HG03442 (cell line): ENCODE data around the gene ADAM11.
"Not testable (repeated sequence)": the region's sequence is repeated elsewhere in the genome, so short reads cannot be mapped to it uniquely, and the experiment has no call there.

Experiments
- ATAC-seq: cut with Tn5 transposase; IDR thresholded peaks from one replicate; pipeline ENCODE4 v1.9.1; 2021; ENCODE audit warnings: mild to moderate bottlenecking, moderate library complexity; ENCODE audit not compliant: unreplicated experiment

ADAM11 gene

DNA sequence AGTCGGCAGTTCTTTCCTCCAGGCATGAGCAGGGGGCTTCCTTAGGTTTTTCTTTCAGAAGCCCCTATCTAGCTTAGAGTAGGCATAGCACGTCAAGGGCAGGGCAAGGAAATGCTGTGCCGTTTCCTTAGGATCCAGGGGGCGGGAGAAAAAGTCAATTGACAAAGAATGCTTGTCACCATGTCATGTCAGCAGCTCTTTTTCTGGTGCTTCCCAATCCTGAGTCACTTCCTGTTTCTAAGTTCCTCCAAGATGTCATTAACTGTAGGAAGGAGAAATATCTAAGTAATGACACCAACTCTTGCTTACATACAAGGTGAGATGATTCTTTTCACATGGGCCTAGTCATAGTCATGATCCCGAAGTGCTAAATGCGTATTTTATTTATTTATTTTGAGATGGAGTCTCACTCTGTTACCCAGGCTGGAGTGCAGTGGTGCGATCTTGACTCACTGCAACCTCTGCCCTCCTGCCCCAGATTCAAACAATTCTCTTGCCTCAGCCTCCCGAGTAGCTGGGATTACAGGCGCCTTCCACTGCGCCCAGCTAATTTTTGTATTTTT lies 36.1 kb downstream of the ADAM11 start:
- no peak for ATAC-seq

DNA sequence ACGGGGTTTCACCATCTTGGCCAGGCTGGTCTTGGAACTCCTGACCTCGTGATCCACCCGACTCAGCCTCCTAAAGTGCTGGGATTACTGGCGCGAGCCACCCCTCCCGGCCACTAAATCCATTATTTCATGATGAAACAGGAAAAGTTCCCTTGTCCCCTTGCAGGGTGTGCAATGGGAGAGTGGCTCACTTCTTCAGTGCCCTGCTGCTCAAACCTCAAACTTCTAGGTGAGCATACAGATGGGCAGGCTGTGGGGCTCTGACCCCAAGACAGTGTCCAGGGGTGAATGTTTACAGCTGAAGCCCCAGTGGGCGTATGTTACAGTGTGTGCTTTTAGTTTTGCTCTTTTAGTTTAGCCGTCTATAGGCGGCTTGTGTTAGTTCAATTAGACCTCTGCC lies 36.6 kb downstream of the ADAM11 start:
- ATAC-seq, result no peak

DNA sequence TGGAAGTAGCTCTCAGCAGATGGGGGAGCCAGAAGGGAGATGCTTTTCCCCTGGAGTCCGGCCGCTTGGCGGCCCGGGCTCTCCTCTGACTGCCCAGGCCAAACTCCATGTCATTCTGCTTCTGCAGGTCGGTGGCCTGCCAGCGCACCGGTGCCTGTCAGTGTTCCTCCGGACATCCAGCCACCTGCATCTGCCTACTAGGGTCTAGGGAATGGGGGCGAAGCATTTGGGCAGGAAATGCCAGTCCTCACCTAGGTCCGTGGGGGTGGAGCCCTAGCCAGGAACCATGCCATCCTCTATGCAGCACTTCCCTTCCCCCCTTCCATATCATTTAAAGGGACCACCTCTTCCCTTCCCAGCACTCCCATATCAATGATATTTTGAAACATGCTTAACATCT lies 37.1 kb downstream of the ADAM11 start:
- no peak for ATAC-seq

DNA sequence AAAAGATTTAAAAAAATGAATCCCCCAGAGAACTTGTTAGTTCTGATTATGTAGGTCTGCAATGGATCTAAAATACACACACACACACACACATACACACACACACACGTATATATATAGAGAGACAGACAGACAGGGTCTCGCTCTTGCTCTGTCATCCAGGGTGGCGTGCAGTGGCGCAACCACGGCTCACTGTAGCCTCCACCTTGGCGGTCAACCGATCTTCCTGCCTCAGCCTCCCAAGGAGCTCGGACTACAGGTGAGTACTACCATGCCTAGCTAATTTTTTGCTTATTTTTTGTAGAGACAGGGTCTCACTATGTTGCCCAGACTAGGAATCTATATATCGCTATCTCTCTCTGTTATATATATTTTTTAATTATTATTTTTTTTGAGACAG lies 37.9 kb downstream of the ADAM11 start:
- ATAC-seq, result no peak

DNA sequence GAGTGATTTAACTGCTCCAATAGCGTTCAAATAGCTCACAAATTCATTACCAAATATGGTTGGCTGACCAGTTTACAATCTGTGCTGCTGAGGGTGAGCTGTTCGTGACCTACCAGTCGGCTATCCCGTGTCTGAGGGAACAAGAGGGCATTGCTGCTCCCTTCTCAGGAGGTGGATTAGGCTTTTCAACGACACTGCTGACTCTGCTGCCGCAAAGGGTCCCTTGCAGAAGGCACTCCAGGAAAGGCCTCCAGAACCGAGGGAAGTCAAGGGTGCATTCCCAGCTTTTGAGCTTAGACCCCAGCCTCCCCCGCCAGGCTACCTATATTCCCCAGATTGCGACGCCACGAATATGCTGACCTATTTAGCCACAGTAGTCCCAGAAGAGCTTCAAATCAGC lies 39.0 kb downstream of the ADAM11 start:
- ATAC-seq, result no peak

DNA sequence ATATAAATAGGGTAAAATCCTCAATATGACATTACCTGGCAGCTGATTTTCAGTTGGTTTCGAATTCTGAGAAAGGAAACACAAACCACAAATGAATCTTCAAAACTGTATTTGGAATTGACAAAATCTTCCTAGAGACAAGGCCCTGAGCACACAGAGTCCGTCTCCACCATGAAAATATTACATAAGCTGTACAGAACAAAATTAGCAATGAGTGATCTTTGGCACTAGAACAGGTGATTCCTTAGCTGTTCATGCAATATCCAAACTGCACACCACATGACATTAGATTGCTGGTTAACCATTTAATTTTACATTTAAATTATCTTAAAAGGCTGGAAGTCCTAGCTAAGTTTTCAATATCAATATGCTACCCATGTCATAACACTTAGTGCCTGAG lies 39.6 kb downstream of the ADAM11 start:
- no peak for ATAC-seq

DNA sequence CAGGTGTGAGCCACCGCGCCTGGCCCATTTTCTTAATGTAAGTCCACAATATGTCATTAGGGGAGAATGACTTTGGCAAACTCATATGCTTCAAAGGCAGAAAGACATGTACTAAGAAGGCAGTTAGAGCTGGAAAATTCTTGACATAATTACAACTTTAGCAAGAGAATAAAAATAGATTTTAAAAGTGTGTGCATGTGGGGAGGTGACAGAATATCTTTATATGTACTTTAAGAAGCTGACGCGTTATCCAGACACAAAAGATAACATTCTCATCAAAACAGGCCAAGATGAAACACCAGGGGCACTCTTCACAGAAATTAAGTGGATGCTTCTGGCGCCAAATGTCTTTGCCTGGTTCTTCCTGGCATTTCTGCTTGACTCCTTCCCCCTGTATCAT lies 43.1 kb downstream of the ADAM11 start:
- no peak for ATAC-seq

DNA sequence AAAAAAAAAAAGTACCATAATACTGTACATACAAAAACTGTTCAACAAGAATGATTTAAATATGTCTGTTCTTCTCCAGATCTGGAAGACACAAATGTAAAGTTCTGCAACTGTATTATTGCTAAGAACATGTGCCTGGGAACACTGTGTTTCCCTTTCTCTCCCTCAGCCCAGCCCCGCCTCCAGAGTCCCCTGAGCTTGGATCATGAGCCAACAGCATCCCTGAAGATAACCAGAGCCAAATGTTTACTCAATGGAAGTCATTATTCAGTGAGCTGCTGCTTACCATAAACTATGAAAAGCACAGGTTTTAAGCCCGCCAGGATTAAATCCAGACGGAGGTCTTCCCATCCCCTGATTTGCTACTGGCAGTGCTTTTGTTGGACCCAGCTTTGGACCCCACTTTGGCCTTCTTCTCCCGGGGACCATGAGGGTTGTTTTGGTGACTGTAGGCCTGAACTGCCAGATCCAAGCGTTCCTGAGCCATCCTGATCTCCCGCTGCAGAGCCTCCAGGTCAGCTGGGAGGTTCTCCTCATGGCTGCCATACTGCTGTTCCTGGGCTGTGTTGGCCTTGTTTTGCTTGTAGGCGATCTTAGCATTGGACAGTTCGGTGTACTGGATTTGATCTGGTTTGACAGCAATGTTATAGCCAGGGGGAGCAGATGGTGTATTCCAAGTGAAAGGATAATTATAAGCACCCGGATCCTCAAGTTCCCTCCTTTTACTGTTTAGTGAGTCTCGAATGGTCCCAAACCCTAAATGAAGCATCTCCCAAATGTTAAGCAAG lies 45.7 kb downstream of the ADAM11 start:
- no peak for ATAC-seq

DNA sequence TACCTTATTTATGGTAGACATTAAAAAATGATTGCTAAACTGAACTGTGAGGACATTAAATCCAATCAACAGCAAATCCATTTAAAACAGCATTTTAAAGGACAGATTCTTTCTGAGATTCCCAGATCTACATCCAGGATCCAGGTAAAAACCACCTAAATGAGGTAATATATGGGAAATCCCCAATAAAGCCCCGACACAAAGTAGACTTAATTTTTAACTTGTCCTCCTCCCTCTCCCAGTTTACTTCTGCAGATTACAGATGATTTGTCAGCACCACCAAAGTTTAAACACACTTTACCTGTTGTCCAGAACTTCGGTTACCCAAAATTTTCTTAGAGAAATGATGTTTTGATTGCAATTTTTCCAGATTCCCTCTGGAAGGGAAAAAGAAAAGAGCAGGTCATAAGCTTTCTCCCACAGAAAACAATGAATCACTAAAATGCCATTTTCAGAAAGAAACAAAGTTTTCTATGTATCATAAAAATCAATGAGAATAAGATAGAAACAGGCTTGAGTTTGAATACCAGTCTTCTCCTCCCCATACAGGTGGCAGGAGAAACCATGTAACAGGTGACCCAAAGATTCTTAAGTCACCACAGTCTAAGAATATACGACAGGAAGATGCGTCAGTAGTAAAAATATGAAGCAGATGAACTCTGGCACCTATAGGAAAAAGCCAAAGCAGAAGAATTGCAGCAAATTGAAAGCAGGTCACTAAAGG lies 48.5 kb downstream of the ADAM11 start:
- no peak for ATAC-seq

DNA sequence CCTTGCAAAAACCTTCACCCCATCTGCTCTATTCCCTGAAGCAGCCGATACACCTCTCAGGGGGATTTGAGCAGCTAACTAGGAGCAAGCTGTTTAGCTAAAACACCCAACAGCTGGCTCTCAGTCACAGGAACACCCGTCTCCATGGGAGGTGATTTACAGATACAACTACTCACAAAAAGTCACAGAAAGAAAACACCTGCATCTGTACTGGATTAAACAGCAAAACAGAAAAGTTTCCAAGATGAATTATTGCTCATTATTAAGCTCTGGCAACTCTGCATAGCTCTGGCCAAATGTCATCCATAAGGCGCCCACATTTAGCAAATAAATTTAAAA lies 49.0 kb downstream of the ADAM11 start:
- no peak for ATAC-seq

DNA sequence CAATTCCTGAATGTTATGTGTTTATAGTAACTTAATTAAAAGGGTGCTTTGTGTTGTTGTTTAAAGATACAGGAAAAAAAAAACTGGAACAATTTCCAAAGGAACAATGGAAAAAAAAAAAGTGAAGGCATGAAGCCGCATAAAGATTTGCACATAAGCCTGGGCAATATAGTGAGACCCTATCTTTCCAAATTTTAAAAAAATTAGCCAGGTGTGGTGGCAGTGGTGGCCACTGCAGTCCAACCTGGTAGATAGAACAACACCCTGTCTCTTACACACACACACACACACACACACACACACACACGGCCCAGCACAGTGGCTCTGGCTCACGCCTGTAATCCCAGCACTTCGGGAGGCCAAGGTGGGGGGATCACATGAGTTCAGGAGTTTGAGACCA lies 49.4 kb downstream of the ADAM11 start:
- no peak for ATAC-seq

DNA sequence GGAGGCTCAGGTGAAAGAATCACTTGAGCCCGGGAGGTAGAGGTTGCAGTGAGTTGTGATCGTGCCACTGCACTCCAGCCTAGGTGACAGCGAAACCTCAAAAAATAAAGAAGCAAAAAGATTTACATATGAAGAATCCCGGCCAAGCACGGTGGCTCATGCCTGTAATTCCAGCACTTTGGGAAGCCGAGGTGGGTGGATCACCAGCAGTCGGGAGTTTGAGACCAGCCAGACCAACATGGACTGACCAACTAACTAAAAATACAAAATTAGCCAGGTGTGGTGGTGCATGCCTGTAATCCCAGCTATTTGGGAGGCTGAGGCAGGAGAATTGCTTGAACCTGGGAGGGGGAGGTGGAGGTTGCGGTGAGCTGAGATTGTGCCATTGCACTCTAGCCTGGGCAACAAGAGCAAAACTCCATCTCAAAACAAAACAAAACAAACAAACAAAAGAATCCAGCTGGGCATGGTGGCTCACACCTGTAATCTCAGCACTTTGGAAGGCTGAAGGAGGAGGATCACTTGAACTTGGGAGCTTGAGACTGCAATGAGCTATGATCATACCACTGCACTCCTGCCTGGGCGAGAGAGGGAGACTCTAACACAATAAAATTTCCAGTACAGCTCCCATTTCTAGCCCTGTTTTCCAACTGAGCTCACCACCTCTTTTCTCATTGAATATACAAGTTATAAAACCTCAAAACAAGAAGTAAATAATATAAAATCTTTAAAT lies 50.0 kb downstream of the ADAM11 start:
- not testable (repeated sequence) for ATAC-seq

DNA sequence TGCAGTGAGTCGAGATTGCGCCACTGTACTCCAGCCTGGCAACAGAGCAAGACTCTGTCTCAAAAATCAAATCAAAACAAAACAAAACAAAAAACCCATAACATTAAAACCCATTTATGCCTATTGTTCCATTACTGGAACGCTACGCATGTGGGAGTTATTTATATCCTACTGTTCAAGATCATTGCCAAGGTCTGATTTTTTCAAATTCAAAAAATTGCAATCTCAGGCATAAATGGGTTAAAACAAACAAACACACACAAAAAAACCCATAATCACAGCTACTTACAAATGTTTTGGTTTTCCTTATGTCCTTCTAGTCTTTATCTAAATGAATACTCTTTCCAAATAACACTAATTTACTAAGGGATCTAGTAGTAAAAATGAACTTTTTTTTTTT lies 53.5 kb downstream of the ADAM11 start:
- ATAC-seq, result no peak

DNA sequence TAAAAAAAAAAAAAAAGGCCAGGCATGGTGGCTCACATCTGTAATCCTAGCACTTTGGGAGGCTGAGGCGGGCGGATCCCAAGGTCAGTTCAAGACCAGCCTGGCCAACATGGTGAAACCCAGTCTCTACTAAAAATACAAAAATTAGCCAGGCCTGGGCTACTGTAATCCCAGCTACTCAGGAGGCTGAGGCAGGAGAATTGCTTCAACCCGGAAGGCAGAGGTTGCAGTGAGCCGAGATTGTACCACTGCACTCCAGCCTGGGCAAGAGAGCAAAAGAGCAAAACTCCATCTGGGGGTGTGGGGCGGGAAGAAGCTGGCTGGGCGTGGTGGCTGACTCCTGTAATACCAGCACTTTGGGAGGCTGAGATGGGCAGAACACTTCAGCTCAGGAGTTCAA lies 59.7 kb downstream of the ADAM11 start:
- ATAC-seq, result not testable (repeated sequence)

DNA sequence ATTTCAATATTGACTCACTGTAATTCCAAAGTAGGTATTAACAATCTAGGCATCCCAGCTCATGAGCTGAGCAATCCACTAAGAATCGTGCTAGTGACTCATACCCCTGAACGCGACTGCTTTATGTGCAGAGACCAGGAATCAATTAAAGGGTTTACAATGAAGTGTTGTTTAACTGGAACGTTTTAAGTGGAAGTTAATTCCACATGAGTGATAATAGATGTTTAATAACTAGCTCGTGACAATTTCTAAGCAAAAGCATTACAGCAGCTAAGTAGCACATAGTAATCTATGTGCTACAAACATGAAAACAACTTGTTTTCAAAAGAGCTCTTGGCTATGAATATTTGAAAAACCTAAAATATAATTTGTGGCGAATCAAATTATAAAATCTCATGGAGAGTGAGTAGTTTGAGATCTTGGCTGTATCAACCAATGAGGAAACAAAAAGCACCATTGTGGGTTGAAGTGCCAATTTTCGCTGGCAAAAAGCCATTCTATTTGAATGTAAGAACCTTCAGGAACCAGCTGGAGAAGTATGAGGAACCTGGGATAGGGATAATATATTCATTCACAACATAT lies 61.9 kb downstream of the ADAM11 start:
- no peak for ATAC-seq

DNA sequence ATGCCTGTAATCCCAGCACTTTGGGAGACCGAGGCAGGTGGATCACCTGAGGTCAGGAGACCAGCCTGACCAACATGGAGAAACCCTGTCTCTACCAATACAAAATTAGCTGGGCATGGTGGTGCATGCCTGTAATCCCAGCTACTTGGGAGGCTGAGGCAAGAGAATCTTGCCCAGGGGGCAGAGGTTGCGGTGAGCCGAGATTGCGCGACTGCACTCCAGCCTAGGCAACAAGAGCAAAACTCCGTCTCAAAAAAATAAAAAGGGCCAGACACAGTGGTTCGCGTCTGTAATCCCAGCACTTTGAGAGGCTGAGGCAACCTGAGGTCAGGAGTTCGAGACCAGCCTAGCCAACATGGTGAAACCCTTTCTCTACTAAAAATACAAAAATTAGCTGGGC lies 66.4 kb downstream of the ADAM11 start:
- not testable (repeated sequence) for ATAC-seq

DNA sequence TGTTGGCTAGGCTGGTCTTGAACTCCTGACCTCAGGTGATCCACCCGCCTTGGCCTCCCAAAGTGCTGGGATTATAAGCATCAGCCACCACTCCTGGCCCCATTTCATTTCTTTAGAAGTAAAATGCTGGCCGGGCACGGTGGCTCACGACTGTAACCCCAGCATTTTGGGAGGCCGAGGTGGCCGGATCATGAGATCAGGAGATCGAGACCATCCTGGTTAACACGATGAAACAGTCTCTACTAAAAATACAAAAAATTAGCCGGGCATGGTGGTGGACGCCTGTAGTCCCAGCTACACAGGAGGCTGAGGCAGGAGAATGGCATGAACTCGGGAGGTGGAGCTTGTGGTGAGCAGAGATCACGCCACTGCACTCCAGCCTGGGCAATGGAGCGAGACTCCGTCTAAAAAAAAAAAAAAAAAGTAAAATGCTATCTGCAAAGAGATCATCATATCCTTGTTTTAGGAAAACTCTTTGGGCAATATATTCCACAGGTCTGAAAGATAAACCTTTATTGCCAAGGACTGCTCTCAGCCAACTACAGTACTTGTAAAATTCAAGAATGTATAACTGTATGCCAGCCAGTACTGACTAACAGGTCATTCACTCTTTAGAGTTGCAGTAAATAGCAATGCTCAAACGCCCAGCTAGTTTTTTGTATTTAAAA lies 67.5 kb downstream of the ADAM11 start:
- ATAC-seq, result no peak

DNA sequence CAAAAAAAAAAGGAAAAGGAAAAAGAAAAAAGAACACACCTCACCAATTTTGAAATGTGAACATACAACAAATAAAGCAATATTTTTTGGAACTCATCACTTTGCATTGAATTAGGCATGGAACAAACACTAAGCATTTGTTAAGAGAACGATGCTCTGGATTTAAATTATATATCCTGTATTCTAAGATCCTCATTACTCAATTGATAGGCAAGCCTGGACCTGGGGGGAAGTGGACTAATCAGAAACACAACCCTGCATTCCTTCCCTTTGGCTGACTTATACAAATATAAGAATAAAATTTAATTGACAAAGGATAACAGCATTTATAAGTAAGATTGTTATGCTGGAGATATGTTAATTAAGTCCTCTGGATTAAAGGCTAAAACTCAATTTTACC lies 69.1 kb downstream of the ADAM11 start:
- no peak for ATAC-seq

DNA sequence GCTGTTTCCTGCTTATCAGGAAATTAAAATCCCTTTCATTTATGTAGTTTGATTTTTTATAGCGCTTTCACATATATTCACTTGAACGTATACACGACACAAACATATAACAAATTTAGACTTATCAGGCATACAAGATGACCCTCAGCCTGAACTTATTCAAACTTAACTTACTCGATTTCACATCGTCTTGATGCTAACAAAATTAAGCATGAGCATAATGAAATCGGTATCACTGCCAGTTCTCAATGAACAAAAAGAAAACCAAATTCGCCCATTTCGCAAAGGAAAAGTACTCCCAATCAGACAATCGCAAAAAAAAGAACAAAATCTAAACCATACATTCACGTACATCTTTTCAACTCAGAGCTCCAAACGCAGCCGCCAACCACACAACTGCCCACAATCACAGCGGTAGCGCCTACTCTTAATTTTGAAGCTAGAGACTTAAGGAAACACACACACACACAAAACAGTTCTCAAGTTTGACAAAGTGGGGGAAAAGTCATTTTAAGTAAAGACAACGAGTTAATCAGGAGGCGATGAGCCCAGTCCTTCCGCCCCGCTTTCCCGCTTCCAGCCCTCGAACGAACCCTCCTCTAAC lies 70.2 kb downstream of the ADAM11 start:
- no peak for ATAC-seq
